GM18526 (cell line): ENCODE results near the gene CCT3.

Experiments
- POLR2A ChIP-seq: IDR thresholded peaks from 3 replicates; pipeline ENCODE4 v1.6.1; 2011; ENCODE audit not compliant: insufficient read length; ENCODE audit errors: extremely low read depth

The CCT3 gene

GRCh38 chr1:156293895-156294294, 44.2 kb downstream of the CCT3 start:
- no peak for TF ChIP-seq POLR2A

GRCh38 chr1:156293098-156293434, 45.0 kb downstream of the CCT3 start:
- TF ChIP-seq POLR2A: no peak

DNA sequence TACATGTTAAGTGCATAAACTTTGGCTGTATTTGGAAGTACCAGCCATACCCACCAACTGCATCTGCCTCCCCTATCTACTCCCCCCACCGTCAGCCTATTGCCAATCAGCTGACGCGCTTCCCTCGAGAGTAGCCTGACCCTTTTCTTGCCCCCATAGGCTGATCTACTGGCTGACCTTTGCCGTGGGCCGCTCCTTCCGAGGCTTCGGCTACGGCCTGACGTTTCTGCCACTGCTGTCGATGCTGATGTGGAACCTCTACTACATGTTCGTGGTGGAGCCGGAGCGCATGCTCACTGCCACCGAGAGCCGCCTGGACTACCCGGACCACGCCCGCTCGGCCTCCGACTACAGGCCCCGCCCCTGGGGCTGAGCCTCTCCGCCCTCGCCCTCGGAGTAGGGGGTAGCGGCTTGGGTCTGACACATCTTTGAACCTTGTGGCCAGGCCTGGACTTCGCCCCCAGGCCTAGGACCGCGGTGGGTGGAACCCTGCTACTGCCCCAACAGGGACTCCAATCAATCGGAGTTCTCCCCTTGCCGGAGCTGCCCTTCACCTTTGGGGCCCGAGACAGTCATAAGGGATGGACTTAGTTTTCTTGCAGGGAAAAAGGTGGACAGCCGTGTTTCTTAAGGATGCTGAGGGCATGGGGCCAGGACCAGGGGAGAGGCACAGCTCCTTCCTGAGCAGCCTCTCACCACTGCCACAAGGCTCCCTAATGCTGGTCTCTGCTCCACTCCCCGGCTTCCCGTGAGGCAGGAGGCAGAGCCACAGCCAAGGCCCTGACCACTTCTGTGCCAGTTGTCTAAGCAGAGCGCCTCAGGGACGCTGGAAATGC, 46.6 kb downstream of the CCT3 start:
- TF ChIP-seq POLR2A: no peak

GRCh38 chr1:156289857-156290256, 48.2 kb downstream of the CCT3 start:
- no peak for TF ChIP-seq POLR2A

- TF ChIP-seq POLR2A: no peak
Observed at GRCh38 chr1:156286061-156286460, 52.0 kb downstream of the CCT3 start.

- no peak for TF ChIP-seq POLR2A
Observed at GRCh38 chr1:156285437-156285836, 52.7 kb downstream of the CCT3 start.

DNA sequence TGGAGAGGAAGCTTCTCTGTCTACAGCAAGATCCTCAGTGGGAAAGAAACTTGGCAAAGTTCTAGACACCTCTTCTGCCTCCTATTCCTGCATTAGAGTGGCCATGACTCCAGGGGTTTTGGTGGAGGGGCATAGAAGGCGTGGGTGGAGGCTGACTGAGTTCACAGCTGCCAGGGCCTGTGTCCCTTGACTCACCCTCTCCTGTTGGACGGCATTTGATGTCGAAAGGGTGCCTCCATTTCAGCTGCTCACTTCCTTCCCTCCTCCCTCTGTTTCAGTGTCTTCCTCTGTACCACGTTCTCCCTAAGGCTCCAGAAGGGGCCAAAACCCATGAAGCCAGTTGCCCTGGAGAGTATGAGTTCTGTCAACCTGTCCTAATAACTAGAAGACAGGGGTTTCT, 53.3 kb downstream of the CCT3 start:
- TF ChIP-seq POLR2A: no peak

DNA sequence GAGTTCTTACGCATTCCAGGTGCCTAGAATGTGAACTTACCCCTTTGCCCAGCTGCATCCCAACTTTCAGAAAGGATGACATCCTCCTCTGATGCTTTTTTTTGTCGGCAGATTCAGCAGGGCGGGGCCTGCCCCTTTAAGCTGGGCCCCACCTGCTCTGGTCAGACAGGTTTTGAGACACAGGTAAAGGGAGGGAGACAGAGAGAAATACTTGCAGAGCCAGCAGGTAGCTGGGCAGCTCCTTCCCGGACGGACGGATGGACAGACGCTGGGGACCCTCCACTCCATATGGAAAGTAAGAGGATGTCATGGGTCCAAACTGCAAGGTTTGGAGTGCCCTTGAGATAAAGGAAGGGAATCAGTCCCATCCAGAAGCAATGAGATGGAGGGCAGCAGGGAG, 54.0 kb downstream of the CCT3 start, which contains the start of gene TMEM79:
TMEM79 (plus strand) TSS at position 214 of the 400 bp plus-strand sequence. CDS start 902 bp downstream, outside the sequence.
- TF ChIP-seq POLR2A: no peak

DNA sequence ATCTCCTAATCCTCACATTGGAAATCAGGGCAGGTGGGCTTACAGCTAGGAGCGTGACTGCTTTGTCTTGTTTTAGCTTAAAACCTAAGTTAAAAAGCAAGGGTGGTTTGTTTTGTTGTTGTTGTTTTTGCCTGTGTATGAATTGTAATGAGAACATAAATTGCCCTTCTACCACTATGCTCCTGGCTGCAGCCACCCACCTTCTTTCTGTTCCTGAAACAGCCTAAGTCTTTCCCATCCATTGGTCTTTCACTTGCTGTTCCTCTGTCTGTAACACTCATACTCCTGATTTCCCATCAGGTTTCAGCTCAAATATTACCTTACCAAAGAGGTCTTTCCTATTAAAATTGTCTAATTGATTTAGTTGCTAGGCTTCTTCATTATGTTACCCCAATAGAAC, 54.6 kb downstream of the CCT3 start:
- TF ChIP-seq POLR2A: no peak

DNA sequence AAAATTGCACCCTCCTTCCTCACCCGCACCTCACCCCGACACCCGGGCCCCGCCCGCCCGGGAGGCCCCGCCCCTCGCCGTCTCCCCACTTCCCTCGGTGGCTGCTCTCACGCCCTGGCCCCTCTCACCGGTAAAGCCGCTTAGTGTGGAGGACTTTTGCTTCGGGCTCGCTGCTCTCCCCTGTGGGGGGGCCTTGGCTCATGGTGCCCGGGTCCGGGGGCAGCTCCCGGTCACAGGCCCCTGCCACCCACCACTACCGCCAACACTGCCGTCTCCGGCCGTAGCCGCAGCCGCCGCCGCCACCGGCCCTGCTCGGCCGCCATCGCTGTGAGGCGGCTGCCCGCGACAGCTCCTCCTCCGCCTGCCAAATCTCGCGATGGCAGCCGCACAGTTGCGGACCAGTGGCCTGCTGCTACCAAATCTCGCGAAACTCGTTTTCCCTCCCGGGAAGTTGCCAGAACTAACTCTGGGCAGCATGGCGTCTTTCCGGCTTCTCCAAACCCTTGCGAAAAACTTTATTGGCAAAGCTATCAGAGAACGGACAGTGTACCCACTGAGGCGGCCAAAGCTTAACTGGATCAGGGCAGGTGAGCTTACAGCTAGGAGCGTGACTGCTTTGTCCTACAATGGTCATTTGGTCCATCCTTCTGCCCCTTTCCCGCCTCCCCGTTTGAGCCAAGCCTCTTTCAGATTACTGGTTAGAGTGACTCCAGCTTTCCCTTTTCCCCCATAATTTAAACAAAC, 55.4 kb downstream of the CCT3 start, which contains the start of gene SMG5:
SMG5 (minus strand) TSS at position 347 of the 744 bp plus-strand sequence; CDS start at position 202, 145 bp downstream.
- peak; percentile 96 for TF ChIP-seq POLR2A

- no peak for TF ChIP-seq POLR2A
Observed at GRCh38 chr1:156281693-156282478, 56.2 kb downstream of the CCT3 start.

DNA sequence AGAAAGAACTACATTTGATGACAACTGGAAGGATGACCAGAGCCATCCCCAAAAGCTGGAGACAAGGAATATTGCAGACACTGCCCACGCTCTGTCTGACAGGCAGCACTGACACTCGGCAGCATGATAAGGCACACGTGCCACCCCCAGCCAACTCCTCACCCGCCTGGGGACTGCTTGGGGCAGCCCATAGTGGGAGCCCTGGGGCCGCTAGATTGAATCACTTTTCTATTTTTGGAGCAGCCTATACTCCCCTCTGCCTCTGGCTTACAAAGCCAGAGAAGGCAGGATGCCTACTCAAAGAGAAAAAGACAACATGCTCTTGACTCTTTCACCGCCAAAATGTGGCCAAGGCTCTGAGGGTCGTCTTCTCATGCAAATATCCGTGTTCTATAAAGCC, 56.8 kb downstream of the CCT3 start:
- no peak for TF ChIP-seq POLR2A

DNA sequence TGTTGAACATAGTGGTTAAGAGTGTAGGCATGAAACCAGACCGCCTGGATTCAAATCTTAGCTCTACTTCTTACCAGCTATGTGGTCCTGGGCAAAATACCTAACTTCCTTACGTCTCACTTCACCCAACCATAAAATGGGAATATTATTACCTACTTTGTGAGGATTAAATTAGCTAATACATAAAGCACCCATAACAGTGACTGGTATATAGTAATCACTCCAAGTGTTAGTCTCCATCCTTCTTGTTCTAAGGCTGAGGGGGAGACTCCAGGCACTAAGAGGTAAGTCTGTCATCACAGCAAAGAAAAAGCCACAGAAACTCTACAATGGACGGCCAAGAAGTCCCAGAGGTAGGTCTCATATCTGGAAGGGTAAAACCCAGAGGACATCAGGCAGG, 58.3 kb downstream of the CCT3 start:
- no peak for TF ChIP-seq POLR2A

DNA sequence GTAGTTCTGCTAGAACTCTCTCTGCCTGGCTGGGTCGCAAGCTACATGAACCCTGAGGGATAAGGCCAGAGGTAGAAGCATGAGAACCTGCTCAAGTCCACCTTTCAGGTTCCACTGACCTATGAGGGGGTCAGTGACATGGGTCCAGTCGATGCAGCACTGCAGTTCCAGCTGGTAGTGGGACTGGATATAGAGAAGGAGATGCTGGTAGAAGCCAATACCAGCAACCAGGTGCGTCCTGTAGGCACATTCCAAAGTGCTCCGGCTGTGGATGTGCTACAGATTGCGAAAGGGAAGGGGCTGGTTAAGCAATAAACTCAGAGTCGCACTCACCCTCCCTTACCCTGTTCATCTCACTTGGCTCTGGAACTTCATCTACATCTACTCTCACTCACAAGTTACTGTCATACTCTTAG, 61.1 kb downstream of the CCT3 start:
- no peak for TF ChIP-seq POLR2A

DNA sequence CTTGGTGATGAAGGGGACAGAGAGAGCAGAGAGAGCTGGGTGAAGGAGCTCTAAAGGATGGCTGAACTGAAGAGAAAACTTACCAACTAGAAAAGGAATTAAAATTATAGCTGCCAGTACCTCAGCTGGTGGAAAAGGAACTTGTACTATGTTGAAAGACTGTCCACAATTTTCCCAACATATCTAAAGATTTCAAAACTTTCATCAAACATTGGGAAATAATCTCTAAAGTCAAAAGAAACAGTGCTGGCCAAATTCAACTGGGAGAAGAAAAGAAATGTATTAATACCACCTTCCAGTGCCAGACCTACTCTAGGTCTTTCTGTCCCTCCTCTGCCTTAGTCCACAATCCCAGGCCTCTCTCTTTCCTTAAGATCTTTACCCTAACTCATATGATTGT, 61.6 kb downstream of the CCT3 start:
- TF ChIP-seq POLR2A: no peak

DNA sequence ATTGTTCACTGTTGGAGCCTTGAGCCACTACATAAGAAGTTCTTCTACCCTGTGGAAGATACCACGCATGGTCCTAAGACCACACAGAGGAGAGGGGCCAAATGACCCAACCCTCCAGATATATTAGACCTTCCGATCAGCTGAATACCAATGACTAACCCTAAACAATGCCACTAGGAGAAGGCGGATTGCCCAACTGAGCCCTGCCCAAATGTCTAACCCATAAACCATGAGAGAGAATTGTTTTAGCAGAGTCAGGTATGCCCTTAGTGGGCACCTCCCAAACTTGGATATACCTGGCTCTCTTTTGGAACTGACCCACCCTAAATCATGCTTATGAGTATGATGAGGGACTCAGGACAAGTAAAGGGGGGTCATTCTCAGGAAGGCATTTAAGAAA, 67.8 kb downstream of the CCT3 start:
- TF ChIP-seq POLR2A: no peak

DNA sequence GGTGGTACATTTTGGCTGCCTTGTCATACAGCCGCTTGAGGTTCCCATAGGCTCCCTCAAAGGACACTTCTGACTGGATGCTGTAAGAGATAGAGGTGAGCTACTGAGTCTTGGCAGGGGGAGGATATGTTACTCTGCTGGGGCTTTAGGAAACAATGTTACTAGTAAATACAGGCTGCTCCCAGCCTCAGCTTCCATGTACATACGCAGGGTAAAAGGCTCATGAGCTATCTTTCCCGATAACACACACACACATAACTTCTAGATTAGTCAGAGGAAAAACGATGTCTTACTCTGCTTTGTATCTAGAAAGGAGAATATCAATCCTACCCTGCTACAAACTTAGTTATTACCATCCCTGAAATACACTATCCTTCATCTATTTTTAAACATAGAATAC, 69.8 kb downstream of the CCT3 start:
- no peak for TF ChIP-seq POLR2A
